HG02623 (cell line): ENCODE data around the gene LDHAL6A.
A peak's percentile ranks its signal among the peaks of the same experiment; 100 is the strongest.

Experiments used
- ATAC-seq: cut with Tn5 transposase; IDR thresholded peaks from one replicate; pipeline ENCODE4 v1.9.1; 2021; ENCODE audit warnings: moderate library complexity; ENCODE audit not compliant: unreplicated experiment

Gene LDHAL6A

GRCh38 chr11:18490319-18490718 lies 34.7 kb downstream of the LDHAL6A start:
- no peak for ATAC-seq

- ATAC-seq, result no peak
Observed at GRCh38 chr11:18490736-18491485, 35.3 kb downstream of the LDHAL6A start.

GRCh38 chr11:18491924-18492323 lies 36.3 kb downstream of the LDHAL6A start:
- ATAC-seq, result no peak

- no peak for ATAC-seq
Observed at GRCh38 chr11:18492888-18493287, 37.2 kb downstream of the LDHAL6A start.

GRCh38 chr11:18493310-18493709 lies 37.7 kb downstream of the LDHAL6A start:
- no peak for ATAC-seq

GRCh38 chr11:18495271-18495670 lies 39.6 kb downstream of the LDHAL6A start:
- ATAC-seq, result no peak

GRCh38 chr11:18495703-18496102 lies 40.0 kb downstream of the LDHAL6A start:
- ATAC-seq, result no peak

GRCh38 chr11:18498039-18498438 lies 42.4 kb downstream of the LDHAL6A start:
- no peak for ATAC-seq

GRCh38 chr11:18501629-18502028 lies 46.0 kb downstream of the LDHAL6A start:
- no peak for ATAC-seq

- ATAC-seq, result no peak
Observed at GRCh38 chr11:18502352-18502751, 46.7 kb downstream of the LDHAL6A start.

- no peak for ATAC-seq
Observed at GRCh38 chr11:18521122-18521521, 65.5 kb downstream of the LDHAL6A start.

GRCh38 chr11:18522388-18522787 lies 66.7 kb downstream of the LDHAL6A start:
- ATAC-seq, result no peak

GRCh38 chr11:18523084-18523483 lies 67.4 kb downstream of the LDHAL6A start:
- ATAC-seq, result no peak

- no peak for ATAC-seq
Observed at GRCh38 chr11:18524248-18524647, 68.6 kb downstream of the LDHAL6A start.

GRCh38 chr11:18526130-18526520 lies 70.5 kb downstream of the LDHAL6A start:
- ATAC-seq, result no peak

- ATAC-seq, result peak; percentile 95
Observed at GRCh38 chr11:18526521-18527296, 71.1 kb downstream of the LDHAL6A start, which contains the start of gene TSG101. Gene TSG101 (minus strand): TSS chr11:18526942. CDS start chr11:18526816, 126 bp downstream.

- ATAC-seq, result no peak
Observed at GRCh38 chr11:18527512-18527911, 71.9 kb downstream of the LDHAL6A start.
